ENCODE results near the gene HGFAC.

The HGFAC gene

DNA sequence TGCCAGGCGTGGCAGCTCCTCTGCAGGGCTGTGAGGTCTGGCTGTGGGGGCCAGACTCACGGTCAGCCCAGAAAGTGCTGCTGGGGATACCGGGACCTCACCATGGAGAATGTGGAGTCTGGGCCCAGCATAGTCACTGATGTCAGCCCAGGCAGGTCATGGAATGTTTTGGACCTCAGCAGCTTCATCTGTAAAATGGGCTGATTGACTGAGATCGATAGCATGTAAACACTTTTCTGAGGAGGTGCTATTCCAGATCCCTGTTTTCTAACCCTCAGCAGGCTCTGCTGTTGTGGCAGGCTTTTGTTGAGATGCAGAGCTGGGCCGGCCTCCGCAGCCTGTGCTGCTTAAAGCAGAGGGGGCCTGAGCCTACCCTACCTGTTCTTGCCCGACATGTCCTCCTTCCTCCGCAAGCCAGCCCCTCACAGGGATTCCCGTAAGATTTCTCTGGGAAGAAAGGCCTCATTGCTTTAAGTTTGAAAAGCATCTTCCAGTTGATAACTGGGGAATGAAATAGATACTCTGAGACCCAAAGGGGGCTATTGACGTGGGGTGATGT lies 38.3 kb upstream of the HGFAC start:
- H2AFZ ChIP-seq = no peak overlapping the region
- H3K79me2 ChIP-seq = peaks cover 2% of the 10 kb centered on the region
- no peaks in the 10 kb centered on the region for H3K27me3 ChIP-seq (ENCODE audit: control insufficient read depth, insufficient read depth, low read length)
- TF ChIP-seq, protein P1, sequence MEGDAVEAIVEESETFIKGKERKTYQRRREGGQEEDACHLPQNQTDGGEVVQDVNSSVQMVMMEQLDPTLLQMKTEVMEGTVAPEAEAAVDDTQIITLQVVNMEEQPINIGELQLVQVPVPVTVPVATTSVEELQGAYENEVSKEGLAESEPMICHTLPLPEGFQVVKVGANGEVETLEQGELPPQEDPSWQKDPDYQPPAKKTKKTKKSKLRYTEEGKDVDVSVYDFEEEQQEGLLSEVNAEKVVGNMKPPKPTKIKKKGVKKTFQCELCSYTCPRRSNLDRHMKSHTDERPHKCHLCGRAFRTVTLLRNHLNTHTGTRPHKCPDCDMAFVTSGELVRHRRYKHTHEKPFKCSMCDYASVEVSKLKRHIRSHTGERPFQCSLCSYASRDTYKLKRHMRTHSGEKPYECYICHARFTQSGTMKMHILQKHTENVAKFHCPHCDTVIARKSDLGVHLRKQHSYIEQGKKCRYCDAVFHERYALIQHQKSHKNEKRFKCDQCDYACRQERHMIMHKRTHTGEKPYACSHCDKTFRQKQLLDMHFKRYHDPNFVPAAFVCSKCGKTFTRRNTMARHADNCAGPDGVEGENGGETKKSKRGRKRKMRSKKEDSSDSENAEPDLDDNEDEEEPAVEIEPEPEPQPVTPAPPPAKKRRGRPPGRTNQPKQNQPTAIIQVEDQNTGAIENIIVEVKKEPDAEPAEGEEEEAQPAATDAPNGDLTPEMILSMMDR (IDR thresholded peaks at IDR 0.05) = no peak
- H3K27ac ChIP-seq = no peak overlapping the region
- no peaks in the 10 kb centered on the region for H3K36me3 ChIP-seq (ENCODE audit: control insufficient read depth, insufficient read depth, low read length)
- no peak overlapping the region for H3K4me3 ChIP-seq (ENCODE audit: low read depth, low read length)
- H3K9ac ChIP-seq = no peak overlapping the region
- no peak overlapping the region for H3K4me2 ChIP-seq (ENCODE audit: low read length)
- H3K9me3 ChIP-seq (ENCODE audit: control insufficient read depth, low read length) = no peaks in the 10 kb centered on the region
- no peaks in the 10 kb centered on the region for H3K4me1 ChIP-seq

DNA sequence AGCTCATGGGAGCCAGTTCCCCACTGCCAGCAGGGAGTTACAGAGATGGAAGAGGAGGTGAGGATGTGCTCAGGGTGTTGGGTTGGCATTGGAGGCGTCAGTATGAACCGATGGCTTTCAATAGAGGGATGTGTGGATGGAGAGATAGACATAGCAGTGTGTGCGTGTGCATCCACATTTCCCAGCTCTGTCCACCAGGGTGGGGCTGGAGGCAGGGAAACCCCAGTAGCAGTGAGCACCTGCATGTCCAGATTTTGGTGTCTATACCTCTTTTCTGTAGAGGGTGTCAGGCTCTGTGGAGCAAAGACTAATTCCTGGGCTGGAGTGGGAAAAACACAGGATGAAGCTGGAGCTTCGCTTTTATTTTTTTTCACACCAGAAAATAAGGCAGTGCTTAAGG lies 37.2 kb upstream of the HGFAC start:
- peaks cover 2% of the 10 kb centered on the region for H3K79me2 ChIP-seq
- H3K36me3 ChIP-seq (ENCODE audit: control insufficient read depth, insufficient read depth, low read length) = no peaks in the 10 kb centered on the region
- TF ChIP-seq, protein P1 (IDR thresholded peaks at IDR 0.05) = no peak
- H3K4me2 ChIP-seq (ENCODE audit: low read length) = no peak overlapping the region
- no peak overlapping the region for H3K4me3 ChIP-seq (ENCODE audit: low read depth, low read length)
- no peak overlapping the region for H3K9ac ChIP-seq
- no peaks in the 10 kb centered on the region for H3K27me3 ChIP-seq (ENCODE audit: control insufficient read depth, insufficient read depth, low read length)
- no peak overlapping the region for H2AFZ ChIP-seq
- H3K4me1 ChIP-seq = no peaks in the 10 kb centered on the region
- H3K9me3 ChIP-seq (ENCODE audit: control insufficient read depth, low read length) = no peaks in the 10 kb centered on the region
- H3K27ac ChIP-seq = no peak overlapping the region

DNA sequence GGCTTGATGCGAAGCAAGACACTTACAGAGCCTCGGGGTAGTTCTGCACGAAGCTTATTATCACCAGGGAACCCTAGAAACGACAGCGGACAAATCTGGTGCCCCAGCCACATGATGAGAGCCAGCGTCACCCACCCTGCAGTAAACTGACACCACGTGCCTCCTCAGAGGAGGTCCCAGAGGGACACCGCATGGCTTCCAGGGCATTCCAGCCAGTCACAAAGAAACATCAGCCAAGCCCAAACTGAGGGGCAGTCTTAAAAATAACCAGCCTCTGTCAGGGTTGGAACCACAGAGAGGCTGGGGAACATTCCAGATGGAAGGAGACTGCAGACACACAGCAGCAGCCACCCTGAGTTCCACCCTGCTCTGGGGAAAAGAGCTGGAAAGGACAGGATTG lies 36.6 kb upstream of the HGFAC start:
- Histone ChIP-seq H3K4me1 (no peaks in the 10 kb centered on the region), H3K27ac (no peak overlapping the region), H3K4me3 (ENCODE audit: low read depth, low read length) (no peak overlapping the region), H2AFZ (no peak overlapping the region), H3K9ac (no peak overlapping the region), H3K27me3 (ENCODE audit: control insufficient read depth, insufficient read depth, low read length) (no peaks in the 10 kb centered on the region), H3K4me2 (ENCODE audit: low read length) (no peak overlapping the region), H3K9me3 (ENCODE audit: control insufficient read depth, low read length) (no peaks in the 10 kb centered on the region), H3K36me3 (ENCODE audit: control insufficient read depth, insufficient read depth, low read length) (no peaks in the 10 kb centered on the region), H3K79me2 (peaks cover 2% of the 10 kb centered on the region)
- TF ChIP-seq, protein P1 (IDR thresholded peaks at IDR 0.05) = no peak

DNA sequence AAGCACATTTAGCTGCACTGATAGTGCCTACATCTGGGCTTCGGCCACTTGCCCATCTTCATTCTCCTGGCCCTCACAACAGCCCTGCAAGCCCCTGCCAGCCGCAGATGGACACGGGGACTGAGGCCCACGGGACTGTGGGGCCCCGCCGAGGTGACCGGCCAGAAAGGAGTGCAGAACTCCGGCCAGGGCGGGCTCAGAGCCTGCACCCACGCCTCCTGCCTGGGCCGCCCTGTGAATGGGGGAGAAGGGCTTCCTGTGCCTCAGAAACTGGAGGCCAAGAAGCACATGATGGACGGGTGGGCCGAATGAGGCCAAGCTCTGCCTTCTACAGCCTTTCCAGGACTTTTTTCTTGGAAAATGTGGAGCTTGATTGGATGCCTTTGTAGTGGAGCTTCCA lies 35.7 kb upstream of the HGFAC start:
- Histone ChIP-seq H3K27ac (no peak overlapping the region), H3K4me1 (no peaks in the 10 kb centered on the region), H3K9ac (no peak overlapping the region), H3K79me2 (peaks cover 2% of the 10 kb centered on the region), H3K27me3 (ENCODE audit: control insufficient read depth, insufficient read depth, low read length) (no peaks in the 10 kb centered on the region), H3K4me2 (ENCODE audit: low read length) (no peak overlapping the region), H2AFZ (no peak overlapping the region), H3K4me3 (ENCODE audit: low read depth, low read length) (no peak overlapping the region), H3K9me3 (ENCODE audit: control insufficient read depth, low read length) (no peaks in the 10 kb centered on the region), H3K36me3 (ENCODE audit: control insufficient read depth, insufficient read depth, low read length) (no peaks in the 10 kb centered on the region)
- TF ChIP-seq, protein P1 (IDR thresholded peaks at IDR 0.05) = no peak

DNA sequence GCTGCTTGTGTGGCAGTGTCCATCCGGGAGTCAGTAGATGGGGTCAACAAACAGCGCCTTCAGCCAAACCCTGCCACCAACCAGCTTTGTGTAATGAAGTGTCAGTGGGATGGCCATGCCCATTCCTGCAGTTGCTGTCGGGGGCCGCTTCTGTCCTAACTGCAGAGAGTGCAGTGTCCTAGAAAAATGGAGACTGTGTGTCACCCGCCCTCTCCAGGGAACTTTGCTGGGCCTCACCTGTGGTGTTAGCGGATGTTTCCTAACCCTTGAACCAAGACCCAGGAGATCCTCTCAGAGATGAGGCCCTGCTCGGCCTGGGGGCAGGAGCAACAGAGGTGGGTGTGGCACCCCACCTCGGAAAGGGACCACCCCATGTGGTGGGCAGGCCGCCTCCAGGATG lies 35.3 kb upstream of the HGFAC start:
- no peak overlapping the region for H3K4me3 ChIP-seq (ENCODE audit: low read depth, low read length)
- no peaks in the 10 kb centered on the region for H3K9me3 ChIP-seq (ENCODE audit: control insufficient read depth, low read length)
- H3K79me2 ChIP-seq = peaks cover 2% of the 10 kb centered on the region
- no peak overlapping the region for H3K9ac ChIP-seq
- no peak overlapping the region for H2AFZ ChIP-seq
- TF ChIP-seq, protein P1 (IDR thresholded peaks at IDR 0.05) = no peak
- no peak overlapping the region for H3K27ac ChIP-seq
- no peaks in the 10 kb centered on the region for H3K36me3 ChIP-seq (ENCODE audit: control insufficient read depth, insufficient read depth, low read length)
- no peaks in the 10 kb centered on the region for H3K4me1 ChIP-seq
- no peaks in the 10 kb centered on the region for H3K27me3 ChIP-seq (ENCODE audit: control insufficient read depth, insufficient read depth, low read length)
- H3K4me2 ChIP-seq (ENCODE audit: low read length) = no peak overlapping the region

Measured in parathyroid adenoma (tissue), 2 donors.